B cell (primary cell): ENCODE data around the gene CAVIN1. TPM values are rescaled to one million over a fixed set of nuclear protein-coding genes. Genes with fewer than 3 reads are reported as not detected.
"Not testable (repeated sequence)": the region's sequence is repeated elsewhere in the genome, so short reads cannot be mapped to it uniquely, and the experiment has no call there.

Experiments
- ATAC-seq: fragments of 200-7000 bp; cut with Tn5 transposase; one replicate; pipeline ENCODE4 v1.10.0; 2021; ENCODE audit warnings: low read depth, mild to moderate bottlenecking, moderate number of reproducible peaks, moderate library complexity
- CTCF ChIA-PET: fragments of 350-600 bp; sonication (Branson Sonifier 250); formaldehyde crosslinking; loops from one replicate; lab custom pipeline; 2021; ENCODE audit warnings: antibody characterized with exemption, inconsistent platforms; lab: Charles Lee
- POLR2A ChIA-PET: fragments of 350-600 bp; sonication (Branson Sonifier 250); formaldehyde crosslinking; loops from one replicate; lab custom pipeline; 2021; ENCODE audit warnings: antibody characterized with exemption; lab: Charles Lee
- DNase-seq: peaks from one replicate; pipeline ENCODE4 v3.0.0; 2013
- H2AFZ ChIP-seq: 2 replicates; pipeline ENCODE4 v1.6.1; 2012; ENCODE audit warnings: mild to moderate bottlenecking, low read depth, low read length; ENCODE audit not compliant: insufficient read depth, poor library complexity, severe bottlenecking
- H3K27ac ChIP-seq, 2 donors: 1 replicate in 1 of 2; 2 replicates in 1 of 2; pipeline ENCODE4 v1.5.1; 2012 to 2013; ENCODE audit warnings: low read length in 2 of 2, mild to moderate bottlenecking in 2 of 2, moderate library complexity in 1 of 2
- H3K27me3 ChIP-seq, 4 experiments: fragments of 200-600 bp in 1 of 4; sonication (generic) in 1 of 4; replicated peaks in 1 of 4; 1 replicate in 2 of 4; 2 replicates in 2 of 4; pipeline versions ENCODE4 v1.6.1 to v1.7.0; 2013 to 2016; ENCODE audit warnings: low read length in 3 of 4, mild to moderate bottlenecking in 2 of 4, mixed read lengths in 1 of 4, moderate library complexity in 1 of 4; ENCODE audit not compliant: insufficient read depth in 4 of 4, control insufficient read depth in 3 of 4; ENCODE audit errors: control extremely low read depth in 1 of 4
- H3K36me3 ChIP-seq, 2 experiments: replicated peaks in 1 of 2; 1 replicate in 1 of 2; 2 replicates in 1 of 2; pipeline versions ENCODE4 v1.6.1 to v1.7.1; 2013; ENCODE audit warnings: low read length in 1 of 2; ENCODE audit not compliant: insufficient read depth in 2 of 2, control insufficient read depth in 1 of 2; ENCODE audit errors: control extremely low read depth in 1 of 2, extremely low read depth in 1 of 2
- H3K4me1 ChIP-seq, 2 donors: fragments of 200-600 bp in 1 of 2; sonication (generic) in 1 of 2; 1 replicate in 1 of 2; 2 replicates in 1 of 2; pipeline versions ENCODE4 v1.5.1 to v1.6.1; 2013 to 2017; ENCODE audit warnings: low read length in 2 of 2; ENCODE audit not compliant: control insufficient read depth in 2 of 2, insufficient read depth in 2 of 2
- H3K4me2 ChIP-seq: replicated peaks from 2 replicates; pipeline ENCODE3; 2012; ENCODE audit warnings: mild to moderate bottlenecking, low read depth, low read length; ENCODE audit not compliant: poor library complexity, severe bottlenecking
- H3K4me3 ChIP-seq, 5 experiments: fragments of 200-600 bp in 1 of 5; sonication (generic) in 1 of 5; 1 replicate in 3 of 5; 2 replicates in 2 of 5; pipeline versions ENCODE4 v1.5.1 to v1.7.0; 2011 to 2016; ENCODE audit warnings: low read length in 4 of 5, mild to moderate bottlenecking in 4 of 5, low read depth in 2 of 5, control low read depth in 1 of 5, moderate library complexity in 1 of 5; ENCODE audit not compliant: insufficient read depth in 1 of 5; ENCODE audit errors: control extremely low read depth in 1 of 5, extremely low read depth in 1 of 5
- H3K79me2 ChIP-seq: fragments of 200-600 bp; sonication (generic); one replicate; pipeline ENCODE4 v1.6.0; 2016; ENCODE audit warnings: low read length; ENCODE audit not compliant: control insufficient read depth, insufficient read depth
- H3K9ac ChIP-seq: fragments of 200-600 bp; sonication (generic); 2 replicates; pipeline ENCODE4 v1.6.1; 2017; ENCODE audit warnings: mild to moderate bottlenecking, low read length, moderate library complexity
- H3K9me3 ChIP-seq, 3 donors: one replicate each; pipeline versions ENCODE4 v1.6.1 to v1.7.1; 2013; ENCODE audit warnings: low read length in 2 of 3; ENCODE audit not compliant: control insufficient read depth in 2 of 3, insufficient read depth in 1 of 3; ENCODE audit errors: control extremely low read depth in 1 of 3
- H4K20me1 ChIP-seq: 2 replicates; pipeline ENCODE4 v1.6.0; 2012; ENCODE audit warnings: mild to moderate bottlenecking, low read length; ENCODE audit not compliant: insufficient read depth, control insufficient read depth, poor library complexity, severe bottlenecking
- H3K27ac Mint-ChIP-seq: one replicate; pipeline ENCODE4 v1.8.0; 2021; ENCODE audit warnings: mixed read lengths
- H3K27me3 Mint-ChIP-seq: one replicate; pipeline ENCODE4 v1.8.0; 2021; ENCODE audit warnings: mixed read lengths
- H3K4me1 Mint-ChIP-seq: one replicate; pipeline ENCODE4 v1.8.0; 2021; ENCODE audit warnings: mixed read lengths
- H3K4me3 Mint-ChIP-seq: one replicate; pipeline ENCODE4 v1.8.0; 2021; ENCODE audit warnings: mixed read lengths
- H3K9me3 Mint-ChIP-seq: one replicate; pipeline ENCODE4 v1.8.0; 2022; ENCODE audit warnings: mixed read lengths; ENCODE audit not compliant: insufficient read depth
- EZH2 ChIP-seq: IDR thresholded peaks from 2 replicates; pipeline ENCODE4 v1.6.1; 2012; ENCODE audit warnings: borderline replicate concordance, low read depth, mild to moderate bottlenecking, moderate library complexity, low read length; ENCODE audit not compliant: insufficient read depth, poor library complexity, severe bottlenecking
- WGBS: methylation state at CpG from one replicate; pipeline ENCODE4 v1.1.5; 2013; ENCODE audit warnings: missing lambda C conversion rate; ENCODE audit not compliant: insufficient coverage; 5-methylcytosine and 5-hydroxymethylcytosine counted together
- intact Hi-C: fragments of 100-400 bp; cut with micrococcal nuclease; formaldehyde crosslinking; loops from one replicate; pipeline ENCODE4 v1.10.0; 2022
- polyA plus RNA-seq: library from polyadenylated mRNA; depleted of rRNA; stranded (reverse); fragments of >200 nt; gene quantifications from 2 replicates; pipeline ENCODE4 v1.2.3, GENCODE V29; 2012
- total RNA-seq, 2 donors: library from RNA; stranded (reverse); fragments of 120-200 nt in 1 of 2; gene quantifications; 1 replicate in 1 of 2; 2 replicates in 1 of 2; pipeline versions ENCODE4 v1.2.3 to v1.2.4, GENCODE V29; 2013 to 2022
- TF ChIP-seq, protein P1 (sequence below): fragments of 200-600 bp; IDR thresholded peaks from one replicate; pipeline ENCODE4 v1.8.0; 2022; ENCODE audit warnings: antibody characterized with exemption, mild to moderate bottlenecking

The CAVIN1 gene
- total and polyA plus RNA-seq, 2 donors (not counting 1 experiment from before 2014, with no cell fraction given) = not detected

GRCh38 chr17:42391439-42391838 lies 31.6 kb downstream of the CAVIN1 start:
- CTCF ChIA-PET = interaction anchor here (0.7 to 2.0 kb wide), 2 partner anchors 9 to 14 kb away, joined by 3 to 9 read pairs; no protein-coding TSS in a partner anchor
- H3K4me3 ChIP-seq, DNase-seq, H2AFZ ChIP-seq, H3K9me3 ChIP-seq, ATAC-seq, H3K9ac ChIP-seq, H3K36me3 ChIP-seq, H3K4me3 Mint-ChIP-seq, H3K27me3 ChIP-seq, H3K9me3 Mint-ChIP-seq, H3K27ac ChIP-seq, H3K27me3 Mint-ChIP-seq, H3K4me2 ChIP-seq, intact Hi-C loops, H4K20me1 ChIP-seq: not testable (repeated sequence)
- peaks cover 44% of the 10 kb centered on the region for H3K4me1 Mint-ChIP-seq
- WGBS = 94% methylated on average over 4 of the region's 8 CpGs
- POLR2A ChIA-PET = interaction anchor here (0.6 kb wide), 2 partner anchors 77 to 79 kb away, joined by 3 read pairs; no protein-coding TSS in a partner anchor
- peak overlapping the region; percentile 63 for H3K27ac Mint-ChIP-seq
- H3K79me2 ChIP-seq = peaks cover 25% of the 10 kb centered on the region
- H3K4me1 ChIP-seq = peaks cover 16 to 33% of the 10 kb centered on the region in 2 donors

DNA sequence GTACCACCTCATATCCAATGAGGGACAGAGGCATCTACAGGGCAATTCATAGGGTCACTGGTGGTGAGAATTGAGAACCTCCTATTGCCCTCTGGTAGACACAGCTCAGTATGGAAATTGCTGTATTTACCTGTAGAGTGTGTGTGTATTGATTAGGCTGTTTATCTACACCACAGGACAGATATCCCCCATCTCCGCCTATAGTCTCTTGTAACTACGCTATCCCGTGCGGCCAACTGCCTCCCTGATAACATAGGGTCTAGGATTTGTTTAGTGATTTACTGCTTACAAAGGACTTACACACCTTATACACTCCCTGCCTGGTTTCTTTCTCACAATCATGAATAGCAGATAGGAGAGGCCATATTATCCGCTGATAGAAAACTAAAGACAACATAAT lies 33.2 kb downstream of the CAVIN1 start:
- peaks cover 19 to 36% of the 10 kb centered on the region in 2 donors for H3K4me1 ChIP-seq
- Mint-ChIP-seq H3K4me1 (peaks cover 53% of the 10 kb centered on the region), H3K27ac (peak overlapping the region; percentile 78)

More for the DNA sequence above, 33.2 kb downstream of the CAVIN1 start:
- peak overlapping the region in 1 of 2 donors; percentile 97 for H3K27ac ChIP-seq
- DNase-seq (no peak), ATAC-seq (no peak)
- TF ChIP-seq, protein P1, sequence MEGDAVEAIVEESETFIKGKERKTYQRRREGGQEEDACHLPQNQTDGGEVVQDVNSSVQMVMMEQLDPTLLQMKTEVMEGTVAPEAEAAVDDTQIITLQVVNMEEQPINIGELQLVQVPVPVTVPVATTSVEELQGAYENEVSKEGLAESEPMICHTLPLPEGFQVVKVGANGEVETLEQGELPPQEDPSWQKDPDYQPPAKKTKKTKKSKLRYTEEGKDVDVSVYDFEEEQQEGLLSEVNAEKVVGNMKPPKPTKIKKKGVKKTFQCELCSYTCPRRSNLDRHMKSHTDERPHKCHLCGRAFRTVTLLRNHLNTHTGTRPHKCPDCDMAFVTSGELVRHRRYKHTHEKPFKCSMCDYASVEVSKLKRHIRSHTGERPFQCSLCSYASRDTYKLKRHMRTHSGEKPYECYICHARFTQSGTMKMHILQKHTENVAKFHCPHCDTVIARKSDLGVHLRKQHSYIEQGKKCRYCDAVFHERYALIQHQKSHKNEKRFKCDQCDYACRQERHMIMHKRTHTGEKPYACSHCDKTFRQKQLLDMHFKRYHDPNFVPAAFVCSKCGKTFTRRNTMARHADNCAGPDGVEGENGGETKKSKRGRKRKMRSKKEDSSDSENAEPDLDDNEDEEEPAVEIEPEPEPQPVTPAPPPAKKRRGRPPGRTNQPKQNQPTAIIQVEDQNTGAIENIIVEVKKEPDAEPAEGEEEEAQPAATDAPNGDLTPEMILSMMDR = no peak
- no peak for TF ChIP-seq EZH2
- ChIA-PET CTCF (interaction anchor here (0.9 to 2.9 kb wide), 5 partner anchors 14 to 78 kb away, joined by 4 to 24 read pairs (median 13); no protein-coding TSS in a partner anchor), POLR2A (no interaction called here)
- H4K20me1 ChIP-seq = peaks cover 24% of the 10 kb centered on the region
- 100% methylated on average over 1 of the region's 5 CpGs for WGBS
- H3K9ac ChIP-seq = no peak overlapping the region
- H3K9me3 ChIP-seq = no peaks in the 10 kb centered on the region
- H2AFZ ChIP-seq = no peak overlapping the region
- peaks cover 40% of the 10 kb centered on the region for H3K79me2 ChIP-seq
- intact Hi-C loops = loop anchor here (1.0 to 10.0 kb wide), 7 partner anchors 67 to 975 kb away; partner anchors contain the start of genes DHX58, KCNH4, PLEKHH3 and RPL27
- H3K9me3 Mint-ChIP-seq = no peaks in the 10 kb centered on the region
- no peaks in the 10 kb centered on the region for H3K27me3 ChIP-seq
- H3K4me3 Mint-ChIP-seq = peak overlapping the region; percentile 46
- no peak overlapping the region for H3K4me3 ChIP-seq
- H3K4me2 ChIP-seq = no peak overlapping the region
- H3K27me3 Mint-ChIP-seq = no peaks in the 10 kb centered on the region
- no peaks in the 10 kb centered on the region for H3K36me3 ChIP-seq
